ENCODE results near the gene WDR46. TPM values are rescaled to one million over a fixed set of nuclear protein-coding genes. Genes with fewer than 3 reads are reported as not detected.
"Not testable (repeated sequence)": the region's sequence is repeated elsewhere in the genome, so short reads cannot be mapped to it uniquely, and the experiment has no call there.

Gene WDR46
- total and polyA plus RNA-seq, 11 donors: 12.2 to 41.0 (median 21.4) TPM

- Histone ChIP-seq H3K27ac (peak overlapping the region; percentile 73 to 98 (median 92)), H3K9me3 (no peaks in the 10 kb centered on the region), H3K4me1 (peaks cover 11 to 73% (median 50%) of the 10 kb centered on the region in 12 donors), H3K4me3 (peak overlapping the region; percentile 47 to 87 (median 72)), H3K36me3 (peaks cover 0 to 75% (median 51%) of the 10 kb centered on the region in 9 donors), H3K27me3 (no peaks in the 10 kb centered on the region)
- intact Hi-C loops (cut with DNase I): loop anchor here in 1 of 10 donors (5.0 kb wide), 1 partner anchor 36 kb away; the partner anchor contains the start of gene TAPBP
- ATAC-seq (no peak), DNase-seq (no peak)
- no peak for TF ChIP-seq POLR2A (IDR thresholded peaks at IDR 0.05)
- TF ChIP-seq, protein P1, sequence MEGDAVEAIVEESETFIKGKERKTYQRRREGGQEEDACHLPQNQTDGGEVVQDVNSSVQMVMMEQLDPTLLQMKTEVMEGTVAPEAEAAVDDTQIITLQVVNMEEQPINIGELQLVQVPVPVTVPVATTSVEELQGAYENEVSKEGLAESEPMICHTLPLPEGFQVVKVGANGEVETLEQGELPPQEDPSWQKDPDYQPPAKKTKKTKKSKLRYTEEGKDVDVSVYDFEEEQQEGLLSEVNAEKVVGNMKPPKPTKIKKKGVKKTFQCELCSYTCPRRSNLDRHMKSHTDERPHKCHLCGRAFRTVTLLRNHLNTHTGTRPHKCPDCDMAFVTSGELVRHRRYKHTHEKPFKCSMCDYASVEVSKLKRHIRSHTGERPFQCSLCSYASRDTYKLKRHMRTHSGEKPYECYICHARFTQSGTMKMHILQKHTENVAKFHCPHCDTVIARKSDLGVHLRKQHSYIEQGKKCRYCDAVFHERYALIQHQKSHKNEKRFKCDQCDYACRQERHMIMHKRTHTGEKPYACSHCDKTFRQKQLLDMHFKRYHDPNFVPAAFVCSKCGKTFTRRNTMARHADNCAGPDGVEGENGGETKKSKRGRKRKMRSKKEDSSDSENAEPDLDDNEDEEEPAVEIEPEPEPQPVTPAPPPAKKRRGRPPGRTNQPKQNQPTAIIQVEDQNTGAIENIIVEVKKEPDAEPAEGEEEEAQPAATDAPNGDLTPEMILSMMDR (IDR thresholded peaks at IDR 0.05): no peak
Observed at GRCh38 chr6:33276581-33276863, 12.5 kb downstream of the WDR46 start.

DNA sequence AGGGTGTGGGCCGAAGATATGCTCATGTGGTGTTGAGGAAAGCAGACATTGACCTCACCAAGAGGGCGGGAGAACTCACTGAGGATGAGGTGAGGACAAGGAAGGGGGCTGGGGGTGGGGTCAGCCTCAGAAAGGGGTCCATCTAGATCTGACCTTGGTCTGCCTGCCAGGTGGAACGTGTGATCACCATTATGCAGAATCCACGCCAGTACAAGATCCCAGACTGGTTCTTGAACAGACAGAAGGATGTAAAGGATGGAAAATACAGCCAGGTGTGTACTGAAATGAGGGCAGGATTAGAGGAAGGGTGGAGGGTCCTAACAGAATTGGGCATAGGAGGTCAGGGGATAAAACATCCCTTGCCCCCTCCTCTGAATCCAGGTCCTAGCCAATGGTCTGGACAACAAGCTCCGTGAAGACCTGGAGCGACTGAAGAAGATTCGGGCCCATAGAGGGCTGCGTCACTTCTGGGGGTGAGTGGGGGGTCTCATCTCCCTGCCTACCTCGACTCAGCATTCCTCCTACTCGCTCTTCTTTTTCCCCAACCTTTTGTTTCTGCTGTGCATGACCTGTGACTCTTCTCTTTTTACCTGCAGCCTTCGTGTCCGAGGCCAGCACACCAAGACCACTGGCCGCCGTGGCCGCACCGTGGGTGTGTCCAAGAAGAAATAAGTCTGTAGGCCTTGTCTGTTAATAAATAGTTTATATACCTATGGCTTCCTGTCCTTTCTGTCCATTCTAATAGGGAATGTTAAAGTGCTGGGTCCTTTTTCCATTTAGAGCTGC, 13.1 kb downstream of the WDR46 start:
- H3K27ac ChIP-seq: peak overlapping the region in 9 of 12 donors; percentile 86 to 98 (median 93)
- H3K36me3 ChIP-seq: peaks cover 0 to 71% (median 51%) of the 10 kb centered on the region in 9 donors
- H3K27me3 ChIP-seq, ATAC-seq, DNase-seq, H3K9me3 ChIP-seq: not testable (repeated sequence)
- peaks cover 11 to 75% (median 51%) of the 10 kb centered on the region in 12 donors for H3K4me1 ChIP-seq
- H3K4me3 ChIP-seq: peak overlapping the region in 11 of 12 donors; percentile 47 to 87 (median 74)
- intact Hi-C loops (cut with DNase I): loop anchor here in 1 of 10 donors (5.0 kb wide), 1 partner anchor 36 kb away; the partner anchor contains the start of gene TAPBP
- 81 to 85% (median 83%) methylated on average over 16 of the region's 16 CpGs for WGBS, 4 donors

GRCh38 chr6:33273924-33274902, 14.8 kb downstream of the WDR46 start:
- ATAC-seq: no peak
- no peaks in the 10 kb centered on the region for H3K9me3 ChIP-seq
- H3K36me3 ChIP-seq: peaks cover 0 to 58% (median 47%) of the 10 kb centered on the region in 9 donors
- intact Hi-C loops (cut with DNase I): loop anchor here in 1 of 10 donors (2.0 kb wide), 1 partner anchor 15 kb away; the partner anchor contains the start of genes PFDN6 and WDR46
- no peaks in the 10 kb centered on the region for H3K27me3 ChIP-seq
- TF ChIP-seq, protein P1 (IDR thresholded peaks at IDR 0.05): no peak
- TF ChIP-seq POLR2A (IDR thresholded peaks at IDR 0.05): no peak
- peak overlapping the region in 1 of 12 donors; percentile 42 for H3K27ac ChIP-seq
- H3K4me1 ChIP-seq: peaks cover 15 to 83% (median 60%) of the 10 kb centered on the region in 12 donors
- WGBS, 4 donors: 63 to 73% (median 68%) methylated on average over 14 of the region's 14 CpGs
- H3K4me3 ChIP-seq: peak overlapping the region in 1 of 12 donors; percentile 77
- DNase-seq: no peak

GRCh38 chr6:33273129-33273923, 15.7 kb downstream of the WDR46 start:
- Histone ChIP-seq H3K27me3 (no peaks in the 10 kb centered on the region), H3K27ac (peak overlapping the region in 4 of 12 donors; percentile 87 to 97 (median 92)), H3K4me1 (peaks cover 15 to 76% (median 60%) of the 10 kb centered on the region in 12 donors), H3K36me3 (peaks cover 0 to 58% (median 49%) of the 10 kb centered on the region in 9 donors), H3K4me3 (peak overlapping the region in 10 of 12 donors; percentile 68 to 92 (median 76)), H3K9me3 (no peaks in the 10 kb centered on the region)
- ATAC-seq: no peak
- intact Hi-C loops (cut with DNase I): loop anchor here in 1 of 10 donors (2.0 kb wide), 1 partner anchor 15 kb away; the partner anchor contains the start of genes PFDN6 and WDR46
- DNase-seq: no peak
- WGBS, 4 donors: 62 to 69% (median 66%) methylated on average over 11 of the region's 11 CpGs
- TF ChIP-seq, protein P1 (IDR thresholded peaks at IDR 0.05): no peak
- TF ChIP-seq POLR2A (IDR thresholded peaks at IDR 0.05): no peak

All from heart left ventricle (tissue), 16 donors.